ENCODE data around the gene ERBIN. TPM values are rescaled to one million over a fixed set of nuclear protein-coding genes. Genes with fewer than 3 reads are reported as not detected.

ERBIN gene
- total RNA-seq, 1 donor from 2014 or later = 78.1 TPM

- Mint-ChIP-seq H3K27ac (ENCODE audit: unreplicated experiment) (no peak overlapping the region), H3K27me3 (ENCODE audit: unreplicated experiment) (no peaks in the 10 kb centered on the region), H3K36me3 (ENCODE audit: unreplicated experiment) (peaks cover 4% of the 10 kb centered on the region), H3K9me3 (ENCODE audit: unreplicated experiment) (no peaks in the 10 kb centered on the region), H3K4me3 (ENCODE audit: unreplicated experiment) (no peak overlapping the region), H3K4me1 (ENCODE audit: unreplicated experiment) (peaks cover 29% of the 10 kb centered on the region)
- TF ChIP-seq, protein P1, sequence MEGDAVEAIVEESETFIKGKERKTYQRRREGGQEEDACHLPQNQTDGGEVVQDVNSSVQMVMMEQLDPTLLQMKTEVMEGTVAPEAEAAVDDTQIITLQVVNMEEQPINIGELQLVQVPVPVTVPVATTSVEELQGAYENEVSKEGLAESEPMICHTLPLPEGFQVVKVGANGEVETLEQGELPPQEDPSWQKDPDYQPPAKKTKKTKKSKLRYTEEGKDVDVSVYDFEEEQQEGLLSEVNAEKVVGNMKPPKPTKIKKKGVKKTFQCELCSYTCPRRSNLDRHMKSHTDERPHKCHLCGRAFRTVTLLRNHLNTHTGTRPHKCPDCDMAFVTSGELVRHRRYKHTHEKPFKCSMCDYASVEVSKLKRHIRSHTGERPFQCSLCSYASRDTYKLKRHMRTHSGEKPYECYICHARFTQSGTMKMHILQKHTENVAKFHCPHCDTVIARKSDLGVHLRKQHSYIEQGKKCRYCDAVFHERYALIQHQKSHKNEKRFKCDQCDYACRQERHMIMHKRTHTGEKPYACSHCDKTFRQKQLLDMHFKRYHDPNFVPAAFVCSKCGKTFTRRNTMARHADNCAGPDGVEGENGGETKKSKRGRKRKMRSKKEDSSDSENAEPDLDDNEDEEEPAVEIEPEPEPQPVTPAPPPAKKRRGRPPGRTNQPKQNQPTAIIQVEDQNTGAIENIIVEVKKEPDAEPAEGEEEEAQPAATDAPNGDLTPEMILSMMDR (IDR thresholded peaks at IDR 0.05) = no peak
- DNase-seq (ENCODE audit: extremely low spot score, unreplicated experiment) = no peak
Observed at GRCh38 chr5:65938256-65938655, 11.9 kb downstream of the ERBIN start.

DNA sequence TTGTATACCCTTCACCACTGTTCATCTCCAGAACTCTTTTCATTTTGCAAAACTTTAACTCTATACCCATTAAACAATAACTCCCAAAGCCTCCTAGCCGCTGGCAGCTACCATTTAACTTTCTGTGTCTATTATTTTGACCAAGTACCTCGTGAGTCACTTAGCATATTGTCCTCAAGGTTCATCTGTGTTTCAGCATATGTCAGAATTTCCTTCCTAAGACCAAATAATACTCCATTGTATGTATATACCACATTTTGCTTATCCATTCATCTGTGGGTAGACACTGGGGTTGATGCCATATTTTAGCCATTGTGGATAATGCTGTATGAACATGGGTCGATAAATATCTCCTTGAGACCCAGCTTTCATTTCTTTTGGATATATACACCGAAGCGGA, 17.4 kb downstream of the ERBIN start:
- Mint-ChIP-seq H3K4me3 (ENCODE audit: unreplicated experiment) (no peak overlapping the region), H3K27me3 (ENCODE audit: unreplicated experiment) (no peaks in the 10 kb centered on the region), H3K4me1 (ENCODE audit: unreplicated experiment) (peaks cover 14% of the 10 kb centered on the region), H3K36me3 (ENCODE audit: unreplicated experiment) (peaks cover 6% of the 10 kb centered on the region), H3K9me3 (ENCODE audit: unreplicated experiment) (no peaks in the 10 kb centered on the region), H3K27ac (ENCODE audit: unreplicated experiment) (no peak overlapping the region)
- DNase-seq (ENCODE audit: extremely low spot score, unreplicated experiment) = no peak
- TF ChIP-seq, protein P1 (IDR thresholded peaks at IDR 0.05) = no peak

GRCh38 chr5:65946198-65946745, 19.9 kb downstream of the ERBIN start:
- H3K27me3 Mint-ChIP-seq (ENCODE audit: unreplicated experiment) = no peaks in the 10 kb centered on the region
- peaks cover 17% of the 10 kb centered on the region for H3K4me1 Mint-ChIP-seq (ENCODE audit: unreplicated experiment)
- no peak for DNase-seq (ENCODE audit: extremely low spot score, unreplicated experiment)
- no peaks in the 10 kb centered on the region for H3K9me3 Mint-ChIP-seq (ENCODE audit: unreplicated experiment)
- no peak overlapping the region for H3K4me3 Mint-ChIP-seq (ENCODE audit: unreplicated experiment)
- no peak overlapping the region for H3K27ac Mint-ChIP-seq (ENCODE audit: unreplicated experiment)
- TF ChIP-seq, protein P1 (IDR thresholded peaks at IDR 0.05) = no peak
- peaks cover 8% of the 10 kb centered on the region for H3K36me3 Mint-ChIP-seq (ENCODE audit: unreplicated experiment)

DNA sequence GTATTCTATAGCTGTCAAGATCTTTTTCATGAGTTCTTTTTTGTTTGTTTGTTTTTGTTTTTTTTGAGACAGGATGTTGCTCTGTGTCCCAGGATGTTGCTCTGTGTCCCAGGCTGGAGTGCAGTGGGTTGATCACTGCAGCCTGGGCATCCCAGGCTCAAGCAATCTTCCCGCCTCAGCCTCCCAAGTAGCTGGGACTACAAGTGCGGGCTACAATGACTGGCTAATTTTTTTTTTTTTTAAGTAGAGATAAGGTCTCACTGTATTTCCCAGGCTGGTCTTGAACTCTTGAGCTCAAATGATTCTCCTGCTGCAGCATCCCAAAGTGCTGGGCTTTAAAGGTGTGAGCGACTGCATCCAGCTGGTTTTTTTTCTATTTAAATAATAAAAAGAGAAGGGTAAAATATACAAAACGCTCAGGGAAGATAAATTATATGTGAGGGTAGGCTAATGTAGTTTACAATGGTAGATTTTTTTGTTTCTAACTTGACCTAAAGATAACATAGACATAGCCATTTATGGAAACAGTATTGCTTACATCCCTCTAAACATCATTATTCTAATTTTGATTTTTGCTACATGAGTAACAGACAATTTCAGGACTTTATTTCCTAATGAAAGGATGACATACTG, 21.9 kb downstream of the ERBIN start:
- Mint-ChIP-seq H3K27ac (ENCODE audit: unreplicated experiment) (no peak overlapping the region), H3K9me3 (ENCODE audit: unreplicated experiment) (no peaks in the 10 kb centered on the region), H3K27me3 (ENCODE audit: unreplicated experiment) (no peaks in the 10 kb centered on the region), H3K4me3 (ENCODE audit: unreplicated experiment) (no peak overlapping the region), H3K36me3 (ENCODE audit: unreplicated experiment) (peaks cover 6% of the 10 kb centered on the region), H3K4me1 (ENCODE audit: unreplicated experiment) (peaks cover 15% of the 10 kb centered on the region)
- TF ChIP-seq, protein P1 (IDR thresholded peaks at IDR 0.05) = no peak
- no peak for DNase-seq (ENCODE audit: extremely low spot score, unreplicated experiment)

GRCh38 chr5:65951330-65951729, 25.0 kb downstream of the ERBIN start:
- TF ChIP-seq, protein P1 (IDR thresholded peaks at IDR 0.05) = no peak
- H3K27me3 Mint-ChIP-seq (ENCODE audit: unreplicated experiment) = no peaks in the 10 kb centered on the region
- no peak overlapping the region for H3K27ac Mint-ChIP-seq (ENCODE audit: unreplicated experiment)
- peaks cover 2% of the 10 kb centered on the region for H3K36me3 Mint-ChIP-seq (ENCODE audit: unreplicated experiment)
- H3K4me3 Mint-ChIP-seq (ENCODE audit: unreplicated experiment) = no peak overlapping the region
- peaks cover 33% of the 10 kb centered on the region for H3K4me1 Mint-ChIP-seq (ENCODE audit: unreplicated experiment)
- no peaks in the 10 kb centered on the region for H3K9me3 Mint-ChIP-seq (ENCODE audit: unreplicated experiment)
- DNase-seq (ENCODE audit: extremely low spot score, unreplicated experiment) = no peak
